ENCODE data around the gene FKBP7. TPM values are rescaled to one million over a fixed set of nuclear protein-coding genes. Genes with fewer than 3 reads are reported as not detected.

The FKBP7 gene
- total and polyA plus RNA-seq, 4 donors: 2.8 to 10.4 (median 4.9) TPM

DNA sequence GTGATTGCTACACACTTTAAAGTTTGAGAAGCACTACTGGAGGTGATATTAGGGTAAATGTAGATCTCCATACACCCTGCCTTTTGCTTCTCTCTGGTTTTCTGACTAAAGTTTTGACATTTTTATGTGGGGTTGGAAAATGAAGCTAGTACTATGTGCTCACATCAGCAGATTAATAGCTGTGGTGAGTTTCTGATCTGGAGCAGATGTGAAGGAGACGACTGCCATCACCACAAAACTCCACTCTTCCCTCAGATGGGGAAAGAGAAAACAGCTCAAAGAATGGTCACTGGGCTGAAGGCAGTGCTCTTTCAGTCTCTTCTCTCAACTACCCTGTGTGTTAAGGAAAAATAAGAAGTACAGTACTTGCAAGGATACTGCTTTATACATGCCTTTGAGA lies 39.1 kb upstream of the FKBP7 start:
- Histone ChIP-seq H3K27ac (ENCODE audit: low read depth in 1 of 2, low read length in 2 of 2) (no peak overlapping the region), H3K9ac (ENCODE audit: low read depth in 1 of 2, low read length in 2 of 2) (no peak overlapping the region), H3K36me3 (ENCODE audit: control insufficient read depth in 4 of 4, insufficient read depth in 3 of 4, low read depth in 1 of 4, low read length in 3 of 4) (peaks cover 0 to 11% (median 4%) of the 10 kb centered on the region in 4 donors), H3K4me1 (ENCODE audit: control insufficient read depth in 4 of 4, insufficient read depth in 4 of 4, low read length in 3 of 4) (no peaks in the 10 kb centered on the region), H3K4me3 (ENCODE audit: low read depth in 1 of 3, low read length in 3 of 3) (no peak overlapping the region), H3K27me3 (ENCODE audit: control insufficient read depth in 4 of 4, insufficient read depth in 4 of 4, low read length in 3 of 4) (no peaks in the 10 kb centered on the region), H3K9me3 (ENCODE audit: control insufficient read depth in 4 of 4, low read length in 3 of 4) (no peaks in the 10 kb centered on the region)
- TF ChIP-seq JUND (IDR thresholded peaks at IDR 0.05): no peak
- TF ChIP-seq, protein P1, sequence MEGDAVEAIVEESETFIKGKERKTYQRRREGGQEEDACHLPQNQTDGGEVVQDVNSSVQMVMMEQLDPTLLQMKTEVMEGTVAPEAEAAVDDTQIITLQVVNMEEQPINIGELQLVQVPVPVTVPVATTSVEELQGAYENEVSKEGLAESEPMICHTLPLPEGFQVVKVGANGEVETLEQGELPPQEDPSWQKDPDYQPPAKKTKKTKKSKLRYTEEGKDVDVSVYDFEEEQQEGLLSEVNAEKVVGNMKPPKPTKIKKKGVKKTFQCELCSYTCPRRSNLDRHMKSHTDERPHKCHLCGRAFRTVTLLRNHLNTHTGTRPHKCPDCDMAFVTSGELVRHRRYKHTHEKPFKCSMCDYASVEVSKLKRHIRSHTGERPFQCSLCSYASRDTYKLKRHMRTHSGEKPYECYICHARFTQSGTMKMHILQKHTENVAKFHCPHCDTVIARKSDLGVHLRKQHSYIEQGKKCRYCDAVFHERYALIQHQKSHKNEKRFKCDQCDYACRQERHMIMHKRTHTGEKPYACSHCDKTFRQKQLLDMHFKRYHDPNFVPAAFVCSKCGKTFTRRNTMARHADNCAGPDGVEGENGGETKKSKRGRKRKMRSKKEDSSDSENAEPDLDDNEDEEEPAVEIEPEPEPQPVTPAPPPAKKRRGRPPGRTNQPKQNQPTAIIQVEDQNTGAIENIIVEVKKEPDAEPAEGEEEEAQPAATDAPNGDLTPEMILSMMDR (IDR thresholded peaks at IDR 0.05; ENCODE audit: low read depth, low read length, missing input control): no peak
- TF ChIP-seq, protein P2, sequence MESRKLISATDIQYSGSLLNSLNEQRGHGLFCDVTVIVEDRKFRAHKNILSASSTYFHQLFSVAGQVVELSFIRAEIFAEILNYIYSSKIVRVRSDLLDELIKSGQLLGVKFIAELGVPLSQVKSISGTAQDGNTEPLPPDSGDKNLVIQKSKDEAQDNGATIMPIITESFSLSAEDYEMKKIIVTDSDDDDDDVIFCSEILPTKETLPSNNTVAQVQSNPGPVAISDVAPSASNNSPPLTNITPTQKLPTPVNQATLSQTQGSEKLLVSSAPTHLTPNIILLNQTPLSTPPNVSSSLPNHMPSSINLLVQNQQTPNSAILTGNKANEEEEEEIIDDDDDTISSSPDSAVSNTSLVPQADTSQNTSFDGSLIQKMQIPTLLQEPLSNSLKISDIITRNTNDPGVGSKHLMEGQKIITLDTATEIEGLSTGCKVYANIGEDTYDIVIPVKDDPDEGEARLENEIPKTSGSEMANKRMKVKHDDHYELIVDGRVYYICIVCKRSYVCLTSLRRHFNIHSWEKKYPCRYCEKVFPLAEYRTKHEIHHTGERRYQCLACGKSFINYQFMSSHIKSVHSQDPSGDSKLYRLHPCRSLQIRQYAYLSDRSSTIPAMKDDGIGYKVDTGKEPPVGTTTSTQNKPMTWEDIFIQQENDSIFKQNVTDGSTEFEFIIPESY (IDR thresholded peaks at IDR 0.05): no peak
- TF ChIP-seq, protein P3, sequence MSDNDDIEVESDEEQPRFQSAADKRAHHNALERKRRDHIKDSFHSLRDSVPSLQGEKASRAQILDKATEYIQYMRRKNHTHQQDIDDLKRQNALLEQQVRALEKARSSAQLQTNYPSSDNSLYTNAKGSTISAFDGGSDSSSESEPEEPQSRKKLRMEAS (IDR thresholded peaks at IDR 0.05): no peak
- WGBS: 92% methylated on average over 1 of the region's 1 CpG
- no peak for DNase-seq (ENCODE audit: low spot score)

DNA sequence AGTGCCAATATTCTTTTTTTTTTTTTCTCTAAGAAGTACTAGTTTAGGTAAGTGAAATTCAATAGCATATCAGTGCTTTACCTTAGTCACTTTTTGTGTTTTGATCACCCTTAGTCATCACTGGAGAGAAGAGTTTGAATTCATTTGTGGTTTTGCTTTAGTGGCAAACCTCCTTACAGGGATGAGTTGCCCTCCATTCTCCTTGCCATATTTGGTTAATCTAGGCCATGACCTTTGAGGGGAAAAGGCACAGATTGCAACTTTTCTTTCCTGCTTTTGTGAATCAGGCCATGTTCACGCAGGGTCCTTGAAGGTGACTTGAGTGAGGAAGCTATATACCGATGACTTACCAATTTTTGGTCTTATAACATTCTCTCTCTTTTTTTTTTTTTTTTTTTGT lies 36.3 kb upstream of the FKBP7 start:
- Histone ChIP-seq H3K27me3 (ENCODE audit: control insufficient read depth in 4 of 4, insufficient read depth in 4 of 4, low read length in 3 of 4) (no peaks in the 10 kb centered on the region), H3K36me3 (ENCODE audit: control insufficient read depth in 4 of 4, insufficient read depth in 3 of 4, low read depth in 1 of 4, low read length in 3 of 4) (peaks cover 0 to 11% (median 5%) of the 10 kb centered on the region in 4 donors), H3K27ac (ENCODE audit: low read depth in 1 of 2, low read length in 2 of 2) (no peak overlapping the region), H3K4me3 (ENCODE audit: low read depth in 1 of 3, low read length in 3 of 3) (no peak overlapping the region), H3K9ac (ENCODE audit: low read depth in 1 of 2, low read length in 2 of 2) (no peak overlapping the region), H3K9me3 (ENCODE audit: control insufficient read depth in 4 of 4, low read length in 3 of 4) (no peaks in the 10 kb centered on the region), H3K4me1 (ENCODE audit: control insufficient read depth in 4 of 4, insufficient read depth in 4 of 4, low read length in 3 of 4) (no peaks in the 10 kb centered on the region)
- TF ChIP-seq, protein P3 (IDR thresholded peaks at IDR 0.05): no peak
- DNase-seq (ENCODE audit: low spot score): no peak
- 80% methylated on average over 2 of the region's 2 CpGs for WGBS

DNA sequence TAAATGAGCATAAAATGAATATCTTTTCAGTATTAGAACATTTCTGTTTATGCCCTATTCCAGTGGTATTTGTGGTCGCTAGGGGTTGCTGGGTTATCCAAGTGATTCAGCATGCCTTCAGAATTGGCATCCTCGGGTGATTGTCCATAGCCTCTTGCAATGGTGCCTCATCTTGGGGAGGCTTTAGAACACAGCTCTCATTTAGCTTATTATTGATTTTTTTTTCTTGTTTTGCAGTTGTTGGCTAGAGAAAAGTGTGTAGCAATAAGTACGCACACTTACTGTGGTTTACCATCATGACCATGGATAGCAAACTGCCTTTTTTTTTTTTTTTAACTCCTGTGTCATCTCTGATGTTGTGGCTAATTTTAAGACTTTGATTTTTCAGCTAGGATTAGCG lies 35.5 kb upstream of the FKBP7 start:
- no peak for TF ChIP-seq JUND (IDR thresholded peaks at IDR 0.05)
- TF ChIP-seq, protein P2 (IDR thresholded peaks at IDR 0.05): no peak
- TF ChIP-seq RXRA (IDR thresholded peaks at IDR 0.05): no peak
- TF ChIP-seq, protein P4, sequence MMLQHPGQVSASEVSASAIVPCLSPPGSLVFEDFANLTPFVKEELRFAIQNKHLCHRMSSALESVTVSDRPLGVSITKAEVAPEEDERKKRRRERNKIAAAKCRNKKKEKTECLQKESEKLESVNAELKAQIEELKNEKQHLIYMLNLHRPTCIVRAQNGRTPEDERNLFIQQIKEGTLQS (IDR thresholded peaks at IDR 0.05): no peak
- no peak for TF ChIP-seq EGR1 (IDR thresholded peaks at IDR 0.05; ENCODE audit: low read depth in 2 of 2)
- TF ChIP-seq, protein P3 (IDR thresholded peaks at IDR 0.05): no peak
- TF ChIP-seq RAD21 (IDR thresholded peaks at IDR 0.05): no peak
- TF ChIP-seq, protein P5, sequence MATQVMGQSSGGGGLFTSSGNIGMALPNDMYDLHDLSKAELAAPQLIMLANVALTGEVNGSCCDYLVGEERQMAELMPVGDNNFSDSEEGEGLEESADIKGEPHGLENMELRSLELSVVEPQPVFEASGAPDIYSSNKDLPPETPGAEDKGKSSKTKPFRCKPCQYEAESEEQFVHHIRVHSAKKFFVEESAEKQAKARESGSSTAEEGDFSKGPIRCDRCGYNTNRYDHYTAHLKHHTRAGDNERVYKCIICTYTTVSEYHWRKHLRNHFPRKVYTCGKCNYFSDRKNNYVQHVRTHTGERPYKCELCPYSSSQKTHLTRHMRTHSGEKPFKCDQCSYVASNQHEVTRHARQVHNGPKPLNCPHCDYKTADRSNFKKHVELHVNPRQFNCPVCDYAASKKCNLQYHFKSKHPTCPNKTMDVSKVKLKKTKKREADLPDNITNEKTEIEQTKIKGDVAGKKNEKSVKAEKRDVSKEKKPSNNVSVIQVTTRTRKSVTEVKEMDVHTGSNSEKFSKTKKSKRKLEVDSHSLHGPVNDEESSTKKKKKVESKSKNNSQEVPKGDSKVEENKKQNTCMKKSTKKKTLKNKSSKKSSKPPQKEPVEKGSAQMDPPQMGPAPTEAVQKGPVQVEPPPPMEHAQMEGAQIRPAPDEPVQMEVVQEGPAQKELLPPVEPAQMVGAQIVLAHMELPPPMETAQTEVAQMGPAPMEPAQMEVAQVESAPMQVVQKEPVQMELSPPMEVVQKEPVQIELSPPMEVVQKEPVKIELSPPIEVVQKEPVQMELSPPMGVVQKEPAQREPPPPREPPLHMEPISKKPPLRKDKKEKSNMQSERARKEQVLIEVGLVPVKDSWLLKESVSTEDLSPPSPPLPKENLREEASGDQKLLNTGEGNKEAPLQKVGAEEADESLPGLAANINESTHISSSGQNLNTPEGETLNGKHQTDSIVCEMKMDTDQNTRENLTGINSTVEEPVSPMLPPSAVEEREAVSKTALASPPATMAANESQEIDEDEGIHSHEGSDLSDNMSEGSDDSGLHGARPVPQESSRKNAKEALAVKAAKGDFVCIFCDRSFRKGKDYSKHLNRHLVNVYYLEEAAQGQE (IDR thresholded peaks at IDR 0.05): no peak
- no peak for TF ChIP-seq TAF1 (conservative IDR thresholded peaks at IDR 0.05)
- no peak for TF ChIP-seq FOXA1 (IDR thresholded peaks at IDR 0.05)
- no peak for TF ChIP-seq HNF4G (IDR thresholded peaks at IDR 0.05)
- TF ChIP-seq HNF4A (conservative IDR thresholded peaks at IDR 0.05): no peak
- no peak for TF ChIP-seq YY1 (IDR thresholded peaks at IDR 0.05)
- Histone ChIP-seq H3K4me3 (ENCODE audit: low read depth in 1 of 3, low read length in 3 of 3) (no peak overlapping the region), H3K27ac (ENCODE audit: low read depth in 1 of 2, low read length in 2 of 2) (no peak overlapping the region), H3K36me3 (ENCODE audit: control insufficient read depth in 4 of 4, insufficient read depth in 3 of 4, low read depth in 1 of 4, low read length in 3 of 4) (peaks cover 0 to 10% (median 7%) of the 10 kb centered on the region in 4 donors), H3K27me3 (ENCODE audit: control insufficient read depth in 4 of 4, insufficient read depth in 4 of 4, low read length in 3 of 4) (no peaks in the 10 kb centered on the region), H3K9me3 (ENCODE audit: control insufficient read depth in 4 of 4, low read length in 3 of 4) (no peaks in the 10 kb centered on the region), H3K4me1 (ENCODE audit: control insufficient read depth in 4 of 4, insufficient read depth in 4 of 4, low read length in 3 of 4) (no peaks in the 10 kb centered on the region), H3K9ac (ENCODE audit: low read depth in 1 of 2, low read length in 2 of 2) (no peak overlapping the region)
- DNase-seq (ENCODE audit: low spot score): no peak
- 80% methylated on average over 4 of the region's 4 CpGs for WGBS

All from liver (tissue), 9 donors.